NK-92 treated with Interleukin-12 subunit alpha and Interleukin-12 subunit beta, amount 100 ng/mL, for 24 hours (cell line): ENCODE data around the gene PGAM1.
"Not testable (repeated sequence)": the region's sequence is repeated elsewhere in the genome, so short reads cannot be mapped to it uniquely, and the experiment has no call there.

Source experiments
- DNase-seq: peaks from one replicate; lab custom pipeline; 2025; lab: John Stamatoyannopoulos, UW

Gene PGAM1

DNA sequence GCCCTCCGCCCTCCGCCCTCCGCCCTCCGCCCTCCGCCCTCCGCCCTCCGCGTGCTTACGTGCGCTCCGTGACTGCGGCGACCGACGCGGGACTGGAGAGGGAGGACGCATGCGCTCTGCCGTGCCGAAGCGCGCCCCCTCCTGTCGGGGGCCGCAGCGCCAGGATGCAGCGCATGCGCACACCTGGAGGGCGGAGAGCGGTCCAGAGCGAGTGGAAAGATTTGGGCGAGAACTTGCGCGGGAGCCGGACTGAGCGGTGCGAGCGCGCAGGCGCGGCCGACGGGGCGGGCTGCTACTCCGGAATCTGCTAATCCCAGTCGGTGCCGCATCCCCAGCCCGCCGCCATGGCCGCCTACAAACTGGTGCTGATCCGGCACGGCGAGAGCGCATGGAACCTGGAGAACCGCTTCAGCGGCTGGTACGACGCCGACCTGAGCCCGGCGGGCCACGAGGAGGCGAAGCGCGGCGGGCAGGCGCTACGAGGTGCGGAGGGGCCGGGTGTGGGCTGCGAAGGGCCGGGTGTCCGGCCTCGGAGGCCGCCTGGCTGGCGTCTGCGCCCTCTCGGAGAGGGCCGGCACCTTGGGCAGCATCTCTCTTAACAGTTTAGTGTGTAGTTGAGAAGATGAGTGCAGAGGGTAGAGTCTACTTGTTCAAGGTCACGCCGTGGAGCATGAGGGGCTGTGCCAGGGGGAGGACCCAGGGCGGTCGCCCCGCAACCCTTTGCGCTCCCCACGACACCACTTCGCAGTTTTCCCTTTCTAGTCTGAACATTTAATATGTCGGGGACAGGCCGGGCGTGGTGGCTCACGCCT is at the start of gene PGAM1:
Gene PGAM1 (plus strand): TSS at position 228 of the 812 bp plus-strand sequence. CDS start 117 bp downstream, at position 345.
- peak; percentile 91 for DNase-seq

GRCh38 chr10:97376413-97376812 is 49.6 kb upstream of the PGAM1 start:
- no peak for DNase-seq

GRCh38 chr10:97378933-97379921 is 46.8 kb upstream of the PGAM1 start:
- no peak for DNase-seq

DNA sequence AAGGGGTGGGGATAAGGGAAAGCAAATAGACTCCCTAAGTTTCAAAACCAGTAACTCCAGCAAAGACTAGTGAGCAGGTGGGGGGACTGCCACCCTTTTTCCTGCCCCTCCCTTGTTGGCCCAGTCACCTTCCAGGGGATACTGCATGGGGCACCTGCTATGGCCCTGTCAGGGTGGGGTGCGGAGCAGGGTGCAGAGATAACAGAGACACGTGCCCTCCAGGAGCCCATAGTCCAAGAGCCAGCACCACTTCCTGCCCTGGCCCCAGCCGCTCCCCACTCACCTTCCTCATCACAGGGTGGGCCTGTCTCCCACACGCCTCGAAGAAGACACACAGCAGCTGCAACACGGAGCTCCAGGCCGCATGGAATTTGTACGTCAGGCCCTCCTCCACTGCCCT is 45.5 kb upstream of the PGAM1 start:
- DNase-seq: no peak

DNA sequence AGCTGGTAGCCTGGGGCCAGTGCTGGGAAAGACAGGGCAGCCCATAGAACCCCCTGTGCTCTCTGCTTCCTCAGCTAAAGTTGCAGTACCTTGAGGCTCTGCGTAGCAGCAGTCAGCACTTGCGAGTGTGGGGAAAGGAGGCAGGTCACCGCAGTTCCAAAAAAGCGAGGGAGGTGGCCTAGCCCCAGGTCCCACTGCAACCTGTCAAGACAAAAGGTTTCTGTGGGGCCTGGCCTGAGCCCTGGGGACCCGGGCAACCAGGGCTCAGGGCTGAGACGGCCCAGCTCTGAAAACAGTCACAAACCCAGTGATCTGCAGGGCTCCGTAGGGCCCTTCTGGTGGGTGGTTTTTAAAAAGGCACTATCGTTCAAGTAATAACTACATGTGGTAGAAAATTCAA is 44.4 kb upstream of the PGAM1 start:
- DNase-seq: no peak

DNA sequence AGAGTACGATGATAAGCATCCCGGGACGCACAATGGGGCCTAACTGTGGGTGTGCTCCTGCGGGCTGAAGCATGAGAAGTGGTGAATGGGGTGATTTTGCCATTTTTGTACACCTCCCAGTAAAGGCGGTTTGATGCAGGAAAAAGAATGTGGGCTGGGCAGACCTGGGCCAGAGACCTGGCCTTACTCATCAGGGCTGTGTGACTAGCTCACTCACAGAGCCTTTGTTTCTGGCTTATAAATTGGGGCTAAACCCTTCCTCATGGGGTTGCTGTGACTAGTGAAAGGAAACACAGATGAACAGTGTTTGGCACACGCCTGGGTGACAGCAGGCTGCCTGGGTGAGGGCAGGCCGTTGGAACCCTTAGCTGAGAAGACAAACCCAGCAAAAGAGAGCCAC is 42.8 kb upstream of the PGAM1 start:
- no peak for DNase-seq

DNA sequence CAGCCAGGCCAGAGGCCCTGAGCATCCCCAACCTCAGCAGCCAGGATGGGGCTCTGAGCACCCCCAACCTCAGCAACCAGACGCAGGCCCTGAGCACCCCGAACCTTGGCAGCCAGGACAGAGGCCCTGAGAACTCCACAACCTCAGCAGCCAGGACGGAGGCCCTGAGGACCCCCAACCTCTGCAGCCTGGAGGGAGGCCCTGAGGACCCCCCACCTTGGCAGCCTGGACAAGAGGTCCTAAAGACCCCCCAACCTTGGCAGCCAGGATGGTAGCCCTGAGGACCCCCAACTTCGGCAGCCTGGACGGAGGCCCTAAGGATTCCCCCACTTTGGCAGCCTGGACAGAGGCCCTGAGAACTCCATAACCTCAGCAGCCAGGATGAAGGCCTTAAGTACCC is 41.8 kb upstream of the PGAM1 start:
- DNase-seq: no peak

- no peak for DNase-seq
Observed at GRCh38 chr10:97384641-97385040, 41.4 kb upstream of the PGAM1 start.

DNA sequence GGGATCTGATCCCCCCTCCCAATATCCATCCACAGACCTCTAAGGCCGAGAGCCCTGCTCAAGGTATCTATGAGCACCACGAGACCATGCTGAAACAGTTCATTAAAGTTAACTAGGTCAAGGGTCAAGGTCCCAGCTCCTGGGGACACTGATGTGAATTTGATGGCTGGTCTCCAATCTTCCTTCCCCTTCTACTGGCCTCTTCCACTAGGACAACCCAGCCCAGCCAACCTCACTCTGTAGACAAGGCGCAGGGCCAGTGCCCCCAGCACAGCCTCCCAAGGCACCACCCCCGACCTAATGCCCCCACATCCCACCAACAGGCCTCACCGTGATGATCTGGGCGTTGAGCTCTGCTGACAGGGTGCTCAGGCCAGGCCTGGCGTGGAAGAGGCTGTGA is 40.4 kb upstream of the PGAM1 start:
- no peak for DNase-seq

GRCh38 chr10:97388152-97388551 is 37.8 kb upstream of the PGAM1 start:
- no peak for DNase-seq

GRCh38 chr10:97390091-97390490 is 35.9 kb upstream of the PGAM1 start:
- no peak for DNase-seq

- DNase-seq: no peak
Observed at GRCh38 chr10:97393034-97393573, 32.9 kb upstream of the PGAM1 start.

DNA sequence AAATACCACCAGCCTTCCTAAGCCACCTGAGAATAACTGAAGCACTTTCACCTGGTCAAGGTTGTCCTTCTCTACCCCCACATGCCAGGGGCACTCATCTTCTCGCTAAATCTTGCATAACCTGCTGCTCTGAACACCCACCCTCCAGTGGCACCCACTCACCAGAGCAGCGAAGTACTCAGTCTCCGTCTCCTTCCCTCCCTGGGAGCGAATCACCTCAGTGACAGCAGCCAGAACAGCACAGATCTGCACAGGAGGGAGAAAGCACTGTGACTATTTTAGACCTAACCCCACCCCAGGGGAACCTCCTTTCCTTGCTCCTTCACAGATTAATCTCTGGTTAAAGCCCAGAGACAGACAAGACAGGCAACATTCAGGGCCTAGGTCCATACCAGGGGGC is 29.9 kb upstream of the PGAM1 start:
- no peak for DNase-seq

GRCh38 chr10:97399843-97400545 is 26.0 kb upstream of the PGAM1 start:
- DNase-seq: no peak

DNA sequence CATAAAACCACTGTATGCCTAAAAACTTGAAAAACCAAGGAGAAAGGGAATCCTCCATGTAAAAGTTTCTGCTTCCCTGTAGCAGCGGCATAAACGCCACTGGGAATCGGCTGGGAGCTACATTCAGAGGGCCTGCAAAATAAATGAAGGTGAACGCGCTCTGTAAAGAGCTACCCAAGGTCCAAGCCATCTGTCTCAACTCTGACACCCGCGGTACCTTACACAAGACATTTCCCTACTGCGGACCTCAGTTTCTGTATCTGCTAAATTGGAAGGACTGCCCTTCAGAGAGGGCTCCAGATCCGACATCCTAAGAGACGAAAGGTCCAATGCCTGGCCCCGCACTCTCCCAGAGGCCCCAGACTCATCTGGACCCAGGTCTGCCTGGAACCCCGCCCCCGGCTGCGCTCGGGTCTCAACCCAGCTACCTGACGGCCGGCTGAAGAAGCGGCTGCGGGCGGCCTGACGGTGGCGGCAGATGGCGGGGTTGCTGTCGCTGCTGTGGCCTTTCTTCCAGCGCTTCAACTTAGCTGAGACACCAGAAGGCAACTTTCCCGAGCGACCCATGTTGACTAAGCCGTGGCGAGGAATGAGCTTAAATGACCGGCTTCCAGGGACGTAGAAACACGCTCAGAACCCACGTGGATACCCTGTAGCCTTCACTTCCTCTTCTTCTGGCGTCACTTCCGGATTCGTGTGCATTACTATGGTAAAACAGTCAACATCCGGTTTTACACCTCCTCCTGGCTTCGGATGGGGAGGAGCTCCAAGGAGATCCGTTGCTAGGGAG is 25.1 kb upstream of the PGAM1 start, which contains the start of gene RRP12:
Gene RRP12 (minus strand): TSS at position 676 of the 790 bp plus-strand sequence. CDS start 109 bp downstream, at position 567.
- peak; percentile 72 for DNase-seq

DNA sequence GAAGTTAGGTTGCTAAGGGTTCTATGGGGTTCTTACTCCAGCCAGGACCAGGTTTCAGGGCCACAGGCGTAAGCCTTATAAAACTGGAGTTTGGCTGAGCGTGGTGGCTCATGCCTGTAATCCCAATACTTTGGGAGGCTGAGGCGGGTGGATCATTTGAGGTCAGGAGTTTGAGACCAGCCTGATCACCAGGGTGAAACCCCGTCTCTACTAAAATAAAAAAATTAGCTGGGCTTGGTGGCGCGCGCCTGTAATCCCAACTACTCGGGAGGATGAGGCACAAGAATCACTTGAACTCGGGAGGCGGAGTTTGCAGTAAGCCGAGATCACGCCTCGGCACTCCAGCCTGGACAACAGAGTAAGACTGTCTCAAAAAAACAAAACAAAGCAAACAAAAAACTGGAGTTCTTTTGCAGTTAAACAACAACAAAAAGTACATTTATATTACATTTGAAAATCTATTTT is 24.5 kb upstream of the PGAM1 start:
- no peak for DNase-seq

DNA sequence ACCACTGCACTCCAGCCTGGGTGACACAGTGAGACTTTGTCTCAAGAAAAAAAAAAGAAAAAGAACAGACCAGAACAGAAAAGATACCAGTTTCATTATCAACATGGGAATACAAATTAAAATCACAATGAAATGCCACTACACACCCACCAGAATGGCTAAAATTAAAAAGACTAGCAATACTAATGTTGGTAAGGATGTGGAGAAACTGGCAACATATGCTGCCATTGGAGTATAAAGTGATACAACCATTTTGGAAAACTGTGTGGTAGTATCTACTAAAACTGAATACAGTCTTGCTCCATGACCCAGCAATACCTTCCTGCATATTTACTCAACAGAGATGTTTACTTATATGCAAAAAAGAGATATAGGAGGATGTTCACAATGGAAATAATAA is 21.9 kb upstream of the PGAM1 start:
- no peak for DNase-seq

DNA sequence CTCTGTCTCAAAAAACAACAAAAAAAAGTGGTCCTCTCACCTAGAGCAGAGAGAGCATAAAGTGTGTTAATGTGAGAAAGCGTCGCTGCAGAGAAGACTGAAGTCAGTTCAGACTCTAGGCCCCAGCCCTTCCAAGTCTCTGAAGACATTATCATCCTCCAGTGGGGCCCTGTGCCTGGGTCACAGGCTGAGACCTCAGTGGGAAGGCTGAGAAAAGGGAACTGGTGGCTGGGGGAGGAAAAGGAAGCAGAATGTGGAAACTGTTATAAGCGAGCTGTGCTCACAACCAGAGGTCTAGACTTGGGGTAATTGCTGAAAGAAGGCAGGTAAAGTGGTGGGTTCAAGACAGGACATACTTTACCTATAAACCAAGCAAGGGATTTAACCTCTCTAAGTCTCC is 19.9 kb upstream of the PGAM1 start:
- DNase-seq: no peak

- not testable (repeated sequence) for DNase-seq
Observed at GRCh38 chr10:97406483-97406882, 19.5 kb upstream of the PGAM1 start.

- DNase-seq: peak; percentile 58
Observed at GRCh38 chr10:97407211-97407951, 18.6 kb upstream of the PGAM1 start.
